Prostate gland (tissue), 2 donors: Measurements from ENCODE around the gene ZNF281. TPM values are rescaled to one million over a fixed set of nuclear protein-coding genes. Genes with fewer than 3 reads are reported as not detected.

Experiments used
- DNase-seq: peaks from one replicate; pipeline ENCODE4 v3.0.0-alpha.2; 2019; ENCODE audit warnings: low spot score
- H3K27ac ChIP-seq, 2 donors: fragments of 200-600 bp; sonication (generic); 2 replicates each; pipeline ENCODE4 v1.5.1; 2017 to 2019
- H3K27me3 ChIP-seq: fragments of 200-600 bp; sonication (generic); replicated peaks from 2 replicates; pipeline ENCODE4 v1.5.1; 2019; ENCODE audit not compliant: insufficient read depth
- H3K36me3 ChIP-seq, 2 donors: fragments of 200-600 bp; sonication (generic); 1 replicate in 1 of 2; 2 replicates in 1 of 2; pipeline versions ENCODE4 v1.5.1 to v1.8.1; 2017 to 2019
- H3K4me1 ChIP-seq: fragments of 200-600 bp; sonication (generic); replicated peaks from 2 replicates; pipeline ENCODE4 v1.5.1; 2019
- H3K4me3 ChIP-seq, 2 donors: fragments of 200-600 bp; sonication (generic); 2 replicates each; pipeline ENCODE4 v1.5.1; 2017 to 2019
- H3K9me3 ChIP-seq: fragments of 200-600 bp; sonication (generic); 2 replicates; pipeline ENCODE4 v1.5.1; 2017
- POLR2A ChIP-seq: fragments of 450-650 bp; IDR thresholded peaks from one replicate; pipeline ENCODE4 v1.6.1; 2016; ENCODE audit warnings: antibody characterized with exemption, mild to moderate bottlenecking
- POLR2AphosphoS5 ChIP-seq: sonication (generic); formaldehyde crosslinking; IDR thresholded peaks from one replicate; pipeline ENCODE4 v1.6.1; 2017; ENCODE audit warnings: antibody characterized with exemption
- WGBS: methylation state at CpG from one replicate; pipeline ENCODE4 v1.1.5; 2018; 5-methylcytosine and 5-hydroxymethylcytosine counted together
- intact Hi-C: fragments of 100-400 bp; cut with DNase I; formaldehyde crosslinking; loops from one replicate; pipeline ENCODE4 v1.14.2; 2022
- total RNA-seq, 2 donors: library from RNA; depleted of rRNA; stranded (reverse); fragments of >200 nt; gene quantifications; one replicate each; pipeline ENCODE4 v1.1.0, GENCODE V29; 2016
- TF ChIP-seq, protein P1 (sequence below), 4 experiments: fragments of 200-600 bp in 2 of 4; fragments of 450-650 bp in 2 of 4; sonication (generic) in 2 of 4; IDR thresholded peaks; 1 replicate in 3 of 4; 2 replicates in 1 of 4; pipeline ENCODE4 v1.5.1; 2016 to 2019; ENCODE audit warnings: antibody characterized with exemption in 4 of 4, mild to moderate bottlenecking in 2 of 4, moderate library complexity in 2 of 4

Gene ZNF281
- total RNA-seq, 2 donors from 2014 or later, result 7.5 to 12.6 TPM

DNA sequence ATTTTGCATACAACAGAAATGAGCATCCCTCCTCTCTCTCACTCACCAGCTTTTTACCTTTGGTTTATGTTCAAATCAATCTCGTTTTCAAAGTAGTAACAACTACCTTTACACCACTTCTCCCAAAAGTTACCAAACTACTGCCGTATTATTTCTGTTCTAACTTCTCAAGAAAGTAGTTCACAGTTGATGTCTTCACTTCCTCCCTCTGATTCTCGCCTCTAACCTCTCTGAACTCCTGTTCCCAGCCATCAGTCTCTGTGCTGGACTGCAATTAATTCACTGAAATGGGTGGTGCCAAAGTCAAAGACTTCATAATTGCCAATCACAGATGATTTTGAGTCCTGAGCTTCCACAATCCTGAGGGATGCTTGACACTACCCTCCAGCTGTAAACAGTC is 54.0 kb downstream of the ZNF281 start:
- DNase-seq, result no peak

More for the DNA sequence above, 54.0 kb downstream of the ZNF281 start:
- Histone ChIP-seq H3K4me1 (no peaks in the 10 kb centered on the region), H3K36me3 (no peaks in the 10 kb centered on the region), H3K27me3 (no peaks in the 10 kb centered on the region), H3K4me3 (no peak overlapping the region), H3K9me3 (no peaks in the 10 kb centered on the region), H3K27ac (no peak overlapping the region)
- TF ChIP-seq POLR2A, result no peak
- TF ChIP-seq POLR2AphosphoS5, result no peak
- TF ChIP-seq, protein P1, sequence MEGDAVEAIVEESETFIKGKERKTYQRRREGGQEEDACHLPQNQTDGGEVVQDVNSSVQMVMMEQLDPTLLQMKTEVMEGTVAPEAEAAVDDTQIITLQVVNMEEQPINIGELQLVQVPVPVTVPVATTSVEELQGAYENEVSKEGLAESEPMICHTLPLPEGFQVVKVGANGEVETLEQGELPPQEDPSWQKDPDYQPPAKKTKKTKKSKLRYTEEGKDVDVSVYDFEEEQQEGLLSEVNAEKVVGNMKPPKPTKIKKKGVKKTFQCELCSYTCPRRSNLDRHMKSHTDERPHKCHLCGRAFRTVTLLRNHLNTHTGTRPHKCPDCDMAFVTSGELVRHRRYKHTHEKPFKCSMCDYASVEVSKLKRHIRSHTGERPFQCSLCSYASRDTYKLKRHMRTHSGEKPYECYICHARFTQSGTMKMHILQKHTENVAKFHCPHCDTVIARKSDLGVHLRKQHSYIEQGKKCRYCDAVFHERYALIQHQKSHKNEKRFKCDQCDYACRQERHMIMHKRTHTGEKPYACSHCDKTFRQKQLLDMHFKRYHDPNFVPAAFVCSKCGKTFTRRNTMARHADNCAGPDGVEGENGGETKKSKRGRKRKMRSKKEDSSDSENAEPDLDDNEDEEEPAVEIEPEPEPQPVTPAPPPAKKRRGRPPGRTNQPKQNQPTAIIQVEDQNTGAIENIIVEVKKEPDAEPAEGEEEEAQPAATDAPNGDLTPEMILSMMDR (IDR thresholded peaks at IDR 0.05), result no peak
- WGBS, result 92% methylated on average over 3 of the region's 3 CpGs
- intact Hi-C loops, result no loop called here

Other genes with a start within 250 kb of the ZNF281 start
- 1 to 10 TPM in 1 of 2 donors, under 1 TPM in 1; 0.23 to 1.7 TPM for gene KIF14, start 210.7 kb upstream of the ZNF281 start, total RNA-seq